Frontal cortex (tissue), 4 donors: ENCODE data around the gene TMEM143. TPM values are rescaled to one million over a fixed set of nuclear protein-coding genes. Genes with fewer than 3 reads are reported as not detected.

ENCODE experiments used
- DNase-seq, 2 donors: peaks; one replicate each; pipeline ENCODE4 v3.0.0; 2012; ENCODE audit warnings: low spot score in 2 of 2
- FAIRE-seq: peaks from 2 replicates; lab custom pipeline; 2012; peaks lifted over from hg19 to GRCh38; lab: Jason Lieb, UNC
- total RNA-seq: library from RNA; depleted of rRNA; stranded (reverse); fragments of >200 nt; gene quantifications from one replicate; pipeline ENCODE4 v1.2.3, GENCODE V29; 2014
- donor health status: control.
- donor health status: control.
- donor health status: control.

Gene TMEM143
- total RNA-seq, 1 donor from 2014 or later, result 3.7 TPM

GRCh38 chr19:48362716-48363499 lies 832 bp downstream of the TMEM143 start:
- peak; percentile 86 to 90 for DNase-seq
- no peak for FAIRE-seq

GRCh38 chr19:48361912-48362311 lies 1.8 kb downstream of the TMEM143 start:
- DNase-seq (no peak), FAIRE-seq (no peak)

GRCh38 chr19:48359123-48359522 lies 4.6 kb downstream of the TMEM143 start:
- FAIRE-seq (no peak), DNase-seq (no peak)

- FAIRE-seq, result no peak
- DNase-seq, result no peak
Measured at GRCh38 chr19:48355365-48355954, 8.3 kb downstream of the TMEM143 start.

GRCh38 chr19:48354332-48354992 lies 9.3 kb downstream of the TMEM143 start:
- DNase-seq (no peak), FAIRE-seq (no peak)

- no peak for FAIRE-seq
- no peak for DNase-seq
Measured at GRCh38 chr19:48353677-48354076, 10.1 kb downstream of the TMEM143 start.

- DNase-seq (peak in 1 of 2 donors; percentile 53), FAIRE-seq (no peak)
Measured at GRCh38 chr19:48351341-48351752, 12.4 kb downstream of the TMEM143 start.

GRCh38 chr19:48350856-48351255 lies 12.9 kb downstream of the TMEM143 start:
- DNase-seq (no peak), FAIRE-seq (no peak)

- FAIRE-seq, result no peak
- no peak for DNase-seq
Measured at GRCh38 chr19:48348737-48349136, 15.0 kb downstream of the TMEM143 start.

GRCh38 chr19:48348045-48348444 lies 15.7 kb downstream of the TMEM143 start:
- no peak for DNase-seq
- no peak for FAIRE-seq

GRCh38 chr19:48346191-48346590 lies 17.5 kb downstream of the TMEM143 start:
- FAIRE-seq, result no peak
- DNase-seq, result no peak

GRCh38 chr19:48344892-48345291 lies 18.8 kb downstream of the TMEM143 start:
- no peak for FAIRE-seq
- no peak for DNase-seq

- DNase-seq, result no peak
- no peak for FAIRE-seq
Measured at GRCh38 chr19:48342841-48343540, 20.7 kb downstream of the TMEM143 start.

- FAIRE-seq (no peak), DNase-seq (no peak)
Measured at GRCh38 chr19:48342414-48342738, 21.4 kb downstream of the TMEM143 start.

GRCh38 chr19:48341515-48342413 lies 22.0 kb downstream of the TMEM143 start:
- no peak for FAIRE-seq

GRCh38 chr19:48340995-48341394 lies 22.7 kb downstream of the TMEM143 start:
- FAIRE-seq (no peak), DNase-seq (peak in 1 of 2 donors; percentile 64)

More at GRCh38 chr19:48341515-48342413, 22.0 kb downstream of the TMEM143 start:
- DNase-seq, result no peak

GRCh38 chr19:48338802-48339503 lies 24.8 kb downstream of the TMEM143 start:
- no peak for FAIRE-seq

GRCh38 chr19:48338253-48338755 lies 25.4 kb downstream of the TMEM143 start:
- DNase-seq (no peak), FAIRE-seq (no peak)

More at GRCh38 chr19:48338802-48339503, 24.8 kb downstream of the TMEM143 start:
- DNase-seq, result no peak
